ENCODE results near the gene SIDT2. TPM values are rescaled to one million over a fixed set of nuclear protein-coding genes. Genes with fewer than 3 reads are reported as not detected.

The SIDT2 gene
- total and polyA plus RNA-seq, 2 of the 4 experiments (the other 2 are of a cell fraction), result 7.3 to 30.3 TPM

- peaks cover 4 to 48% of the 10 kb centered on the region in 2 experiments for H3K79me1 ChIP-seq (ENCODE audit: low read depth in 1 of 2, low read length in 2 of 2)
- ChIA-PET POLR2A (ENCODE audit: unreplicated experiment) (no interaction called here), CTCF (no interaction called here)
- H3K4me1 ChIP-seq (ENCODE audit: control insufficient read depth, insufficient read depth, low read length), result peaks cover 14% of the 10 kb centered on the region
- in situ Hi-C loops (cut with MboI; ENCODE audit: low sequenced_read_pairs), result no loop called here
- H3K36me3 ChIP-seq (ENCODE audit: control insufficient read depth, insufficient read depth, low read length), result peaks cover 9% of the 10 kb centered on the region
- peaks cover 10% of the 10 kb centered on the region for H3K9me1 ChIP-seq (ENCODE audit: insufficient read depth, low read length)
- H3K14ac ChIP-seq (replicated peaks; ENCODE audit: low read depth, low read length), result no peak overlapping the region
- H2BK120ac ChIP-seq (ENCODE audit: low read depth, low read length), result no peak overlapping the region
- H3K9ac ChIP-seq (ENCODE audit: low read depth, low read length), result no peak overlapping the region
- no peak overlapping the region for H2AK5ac ChIP-seq (ENCODE audit: low read depth, low read length)
- H2AFZ ChIP-seq (replicated peaks; ENCODE audit: low read length, poor library complexity), result no peak overlapping the region
- no peak overlapping the region for H3K4ac ChIP-seq (ENCODE audit: low read depth, low read length)
- H4K91ac ChIP-seq (ENCODE audit: insufficient read depth, low read depth, low read length), result no peak overlapping the region
- peak; percentile 54 for DNase-seq
- no peak overlapping the region for H3K56ac ChIP-seq (ENCODE audit: extremely low read depth, insufficient read depth, low read length)
- H4K20me1 ChIP-seq (ENCODE audit: insufficient read depth, low read length), result peaks cover 10% of the 10 kb centered on the region
- H2BK15ac ChIP-seq (ENCODE audit: low read depth, low read length), result no peak overlapping the region
- H3K18ac ChIP-seq (ENCODE audit: low read depth, low read length), result no peak overlapping the region
- H3K4me3 ChIP-seq (ENCODE audit: insufficient read depth, low read depth, low read length), result no peak overlapping the region
- intact Hi-C loops (cut with micrococcal nuclease), result no loop called here
- no peak overlapping the region for H2AK9ac ChIP-seq (replicated peaks; ENCODE audit: low read depth, low read length, poor library complexity)
- WGBS, 2 experiments (ENCODE audit: extremely low coverage in 2 of 2, insufficient read length in 1 of 2), result 86% methylated on average over 1 of the region's 14 CpGs; no CpG with 5 or more reads in 1 of the 2 experiments
- no peak overlapping the region for H3K4me2 ChIP-seq (ENCODE audit: low read depth, low read length)
- ATAC-seq (ENCODE audit: low read depth), result peak; percentile 59
- H4K5ac ChIP-seq (ENCODE audit: low read depth, low read length), result no peak overlapping the region
- H2BK5ac ChIP-seq (ENCODE audit: low read depth, low read length, poor library complexity, severe bottlenecking), result no peak overlapping the region
- H3K9me3 ChIP-seq (ENCODE audit: control insufficient read depth, insufficient read depth, low read length), result no peaks in the 10 kb centered on the region
- dilution Hi-C loops (cut with HindIII; ENCODE audit: low sequenced_read_pairs, unreplicated experiment), result no loop called here
- H3K27me3 ChIP-seq (ENCODE audit: control insufficient read depth, insufficient read depth, low read length), result no peaks in the 10 kb centered on the region
- no TSS peak for BruUV-seq (replicated peaks)
- no peak overlapping the region for H2BK20ac ChIP-seq (ENCODE audit: low read depth, low read length)
- H3K23ac ChIP-seq (ENCODE audit: low read depth, low read length), result no peak overlapping the region
- TF ChIP-seq USF2 (IDR thresholded peaks at IDR 0.05; ENCODE audit: low read depth, low read length) (no peak), RCOR1 (IDR thresholded peaks at IDR 0.05; ENCODE audit: insufficient replicate concordance, low read length) (no peak), RAD21 (IDR thresholded peaks at IDR 0.05; ENCODE audit: low read length) (no peak), CEBPB (IDR thresholded peaks at IDR 0.05; ENCODE audit: low read depth, low read length) (no peak), RFX5 (IDR thresholded peaks at IDR 0.05; ENCODE audit: low read depth, low read length) (no peak), POLR2A (IDR thresholded peaks at IDR 0.05; ENCODE audit: low read depth, low read length) (no peak), SMC3 (IDR thresholded peaks at IDR 0.05; ENCODE audit: low read depth, low read length) (no peak), CTCF (conservative IDR thresholded peaks at IDR 0.05; ENCODE audit: low read depth, low read length) (no peak), ELK1 (IDR thresholded peaks at IDR 0.05; ENCODE audit: borderline replicate concordance, low read depth, low read length) (no peak), BHLHE40 (IDR thresholded peaks at IDR 0.05; ENCODE audit: low read depth, low read length) (no peak), MAZ (IDR thresholded peaks at IDR 0.05; ENCODE audit: borderline replicate concordance, low read depth, low read length) (no peak), MXI1 (IDR thresholded peaks at IDR 0.05; ENCODE audit: borderline replicate concordance, low read depth, low read length) (no peak), MAFK (IDR thresholded peaks at IDR 0.05; ENCODE audit: low read depth, low read length) (no peak), CHD1 (IDR thresholded peaks at IDR 0.05; ENCODE audit: low read depth, low read length) (no peak), NFE2L2 (IDR thresholded peaks at IDR 0.05; ENCODE audit: low read depth, low read length) (no peak), FOS (IDR thresholded peaks at IDR 0.05; ENCODE audit: low read depth, low read length) (no peak)
- H4K8ac ChIP-seq (ENCODE audit: low read depth in 2 of 2, low read length in 2 of 2), result no peak overlapping the region
- H3K27ac ChIP-seq (ENCODE audit: insufficient read depth, low read length), result no peak overlapping the region
Measured at GRCh38 chr11:117171404-117172061, 7.0 kb upstream of the SIDT2 start.
